Neural cell (in vitro differentiated cells): ENCODE data around the gene MCM7. TPM values are rescaled to one million over a fixed set of nuclear protein-coding genes. Genes with fewer than 3 reads are reported as not detected.
A peak's percentile ranks its signal among the peaks of the same experiment; 100 is the strongest.

Experiments used
- H2AFZ ChIP-seq: fragments of 200-600, 300-800 bp; sonication (generic), shearing (Covaris generic); 2 replicates; pipeline ENCODE4 v1.6.0; 2014; ENCODE audit warnings: low read depth, mild to moderate bottlenecking, antibody characterized with exemption, low read length, moderate library complexity
- H3F3A ChIP-seq: fragments of 200-600 bp; shearing (Covaris generic); 2 replicates; pipeline ENCODE4 v1.6.1; 2016; ENCODE audit warnings: mild to moderate bottlenecking, moderate library complexity, mixed read lengths, antibody characterized with exemption, low read length; ENCODE audit not compliant: insufficient read depth, poor library complexity, severe bottlenecking
- H3K27ac ChIP-seq: fragments of 200-600, 300-800 bp; sonication (generic), shearing (Covaris generic); 2 replicates; pipeline ENCODE4 v1.5.1; 2014; ENCODE audit warnings: mild to moderate bottlenecking, low read length, moderate library complexity
- H3K27me3 ChIP-seq: fragments of 300-800, 200-600 bp; sonication (generic), shearing (Covaris generic); 2 replicates; pipeline ENCODE4 v1.6.0; 2014; ENCODE audit warnings: mild to moderate bottlenecking, low read depth, low read length, moderate library complexity; ENCODE audit not compliant: insufficient read depth
- H3K36me3 ChIP-seq: fragments of 300-800, 200-600 bp; sonication (generic), shearing (Covaris generic); 2 replicates; pipeline ENCODE4 v1.5.1; 2014; ENCODE audit warnings: mild to moderate bottlenecking, antibody characterized with exemption, low read length, moderate library complexity; ENCODE audit not compliant: insufficient read depth
- H3K4me2 ChIP-seq: fragments of 300-800, 200-600 bp; sonication (generic), shearing (Covaris generic); 2 replicates; pipeline ENCODE4 v1.6.0; 2014; ENCODE audit warnings: mild to moderate bottlenecking, low read length
- H3K4me3 ChIP-seq: fragments of 300-800, 200-600 bp; sonication (generic), shearing (Covaris generic); 2 replicates; pipeline ENCODE4 v1.5.1; 2014; ENCODE audit warnings: mild to moderate bottlenecking, low read length, moderate library complexity
- H3K79me2 ChIP-seq: fragments of 200-600 bp; shearing (Covaris generic); replicated peaks from 2 replicates; pipeline ENCODE4 v1.6.0; 2014; ENCODE audit warnings: mild to moderate bottlenecking, low read length, moderate library complexity; ENCODE audit not compliant: insufficient read depth
- H3K9ac ChIP-seq: fragments of 300-800, 200-600 bp; sonication (generic), shearing (Covaris generic); 2 replicates; pipeline ENCODE4 v1.6.1; 2016; ENCODE audit warnings: mild to moderate bottlenecking, low read length, mixed read lengths
- H3K9me2 ChIP-seq: fragments of 200-600 bp; shearing (Covaris generic); 2 replicates; pipeline ENCODE4 v1.6.1; 2016; ENCODE audit warnings: mild to moderate bottlenecking, low read length, mixed read lengths; ENCODE audit not compliant: insufficient read depth
- H3K9me3 ChIP-seq: fragments of 200-600, 300-800 bp; sonication (generic), shearing (Covaris generic); 2 replicates; pipeline ENCODE4 v1.6.1; 2016; ENCODE audit warnings: mild to moderate bottlenecking, mixed run types, low read length, moderate library complexity, mixed read lengths
- H4K20me1 ChIP-seq: fragments of 200-600 bp; shearing (Covaris generic); 2 replicates; pipeline ENCODE4 v1.6.1; 2016; ENCODE audit warnings: mild to moderate bottlenecking, mixed run types; ENCODE audit not compliant: insufficient read depth
- EP300 ChIP-seq: fragments of 450-650 bp; conservative IDR thresholded peaks from 2 replicates; pipeline ENCODE4 v1.6.1; 2014; ENCODE audit warnings: antibody characterized with exemption, mild to moderate bottlenecking, moderate library complexity; ENCODE audit not compliant: poor library complexity, severe bottlenecking
- EZH2 ChIP-seq: fragments of 200-600, 300-800 bp; shearing (Covaris generic), sonication (generic); IDR thresholded peaks from 2 replicates; pipeline ENCODE4 v1.6.1; 2014; ENCODE audit warnings: antibody characterized with exemption, low read length, borderline replicate concordance, mild to moderate bottlenecking; ENCODE audit not compliant: insufficient read depth, poor library complexity, severe bottlenecking
- MXI1 ChIP-seq: fragments of 450-650 bp; conservative IDR thresholded peaks from 2 replicates; pipeline ENCODE4 v1.6.1; 2014; ENCODE audit warnings: antibody characterized with exemption, mild to moderate bottlenecking; ENCODE audit not compliant: poor library complexity, severe bottlenecking
- POLR2AphosphoS5 ChIP-seq: IDR thresholded peaks from 2 replicates; pipeline ENCODE4 v1.6.1; 2012
- RAD21 ChIP-seq: fragments of 450-650 bp; conservative IDR thresholded peaks from 2 replicates; pipeline ENCODE4 v1.6.1; 2014; ENCODE audit warnings: antibody characterized with exemption, mild to moderate bottlenecking, moderate library complexity
- SMC3 ChIP-seq: fragments of 450-650 bp; conservative IDR thresholded peaks from 2 replicates; pipeline ENCODE4 v1.6.1; 2014; ENCODE audit warnings: antibody characterized with exemption, mild to moderate bottlenecking, moderate library complexity; ENCODE audit not compliant: poor library complexity
- polyA plus RNA-seq: library from polyadenylated mRNA; depleted of rRNA; stranded (reverse); fragments of >200 nt; gene quantifications from 2 replicates; pipeline ENCODE4 v1.2.3, GENCODE V29; 2014
- TF ChIP-seq, protein P1 (sequence below): IDR thresholded peaks from 2 replicates; pipeline ENCODE4 v1.6.1; 2012; ENCODE audit warnings: borderline replicate concordance
- TF ChIP-seq, protein P2 (sequence below): fragments of 450-650 bp; IDR thresholded peaks from 2 replicates; pipeline ENCODE4 v1.5.1; 2014; ENCODE audit warnings: antibody characterized with exemption, mild to moderate bottlenecking, moderate library complexity; ENCODE audit not compliant: poor library complexity, severe bottlenecking

The MCM7 gene
- polyA plus RNA-seq, 1 donor from 2014 or later: 146 TPM

DNA sequence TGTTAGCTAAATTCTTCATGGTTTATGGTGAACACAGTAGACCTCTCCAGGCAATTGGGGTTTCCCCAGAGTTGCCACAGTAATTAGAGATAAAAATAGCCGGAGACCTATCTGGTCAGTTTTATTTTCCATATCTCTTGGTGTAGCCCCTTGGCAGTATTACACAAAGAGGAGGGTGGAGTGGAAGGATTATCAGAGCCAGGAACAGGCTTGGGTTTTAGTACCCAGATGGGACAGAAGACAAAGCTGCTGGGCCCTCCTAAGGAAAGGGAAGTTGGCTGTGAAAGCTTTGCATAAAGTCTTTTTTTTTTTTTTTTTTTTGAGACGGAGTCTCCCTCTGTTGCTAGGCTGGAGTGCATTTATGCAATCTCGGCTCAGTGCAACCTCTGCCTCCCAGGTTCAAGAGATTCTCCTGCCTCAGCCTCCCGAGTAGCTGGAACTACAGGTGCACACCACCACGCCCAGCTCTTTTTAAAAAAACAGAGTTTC lies 41.9 kb downstream of the MCM7 start:
- peaks cover 9% of the 10 kb centered on the region for H3K36me3 ChIP-seq
- no peaks in the 10 kb centered on the region for H3K79me2 ChIP-seq
- no peak overlapping the region for H3K9ac ChIP-seq
- H3F3A ChIP-seq: no peaks in the 10 kb centered on the region
- no peaks in the 10 kb centered on the region for H3K9me2 ChIP-seq
- H3K27ac ChIP-seq: no peak overlapping the region
- no peak overlapping the region for H3K4me3 ChIP-seq
- H4K20me1 ChIP-seq: no peaks in the 10 kb centered on the region
- no peak overlapping the region for H3K4me2 ChIP-seq
- TF ChIP-seq EP300: no peak
- no peak for TF ChIP-seq SMC3
- no peaks in the 10 kb centered on the region for H3K27me3 ChIP-seq
- no peaks in the 10 kb centered on the region for H3K9me3 ChIP-seq
- no peak overlapping the region for H2AFZ ChIP-seq

DNA sequence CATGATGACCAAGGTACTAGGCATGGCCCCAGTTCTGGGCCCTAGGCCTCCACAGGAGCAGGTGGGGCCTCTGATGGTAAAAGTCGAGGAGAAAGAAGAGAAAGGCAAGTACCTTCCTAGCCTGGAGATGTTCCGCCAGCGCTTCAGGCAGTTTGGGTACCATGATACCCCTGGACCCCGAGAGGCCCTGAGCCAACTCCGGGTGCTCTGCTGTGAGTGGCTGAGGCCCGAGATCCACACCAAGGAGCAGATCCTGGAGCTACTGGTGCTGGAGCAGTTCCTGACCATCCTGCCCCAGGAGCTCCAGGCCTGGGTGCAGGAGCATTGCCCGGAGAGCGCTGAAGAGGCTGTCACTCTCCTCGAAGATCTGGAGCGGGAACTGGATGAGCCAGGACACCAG lies 44.2 kb downstream of the MCM7 start:
- Histone ChIP-seq H3K27me3 (no peaks in the 10 kb centered on the region), H3K79me2 (peaks cover 4% of the 10 kb centered on the region), H3K9me3 (no peaks in the 10 kb centered on the region), H3K27ac (no peak overlapping the region), H3K36me3 (peaks cover 9% of the 10 kb centered on the region), H3K9ac (no peak overlapping the region), H3K9me2 (no peaks in the 10 kb centered on the region), H2AFZ (no peak overlapping the region), H3F3A (no peaks in the 10 kb centered on the region), H4K20me1 (no peaks in the 10 kb centered on the region), H3K4me2 (no peak overlapping the region), H3K4me3 (no peak overlapping the region)
- TF ChIP-seq, protein P1, sequence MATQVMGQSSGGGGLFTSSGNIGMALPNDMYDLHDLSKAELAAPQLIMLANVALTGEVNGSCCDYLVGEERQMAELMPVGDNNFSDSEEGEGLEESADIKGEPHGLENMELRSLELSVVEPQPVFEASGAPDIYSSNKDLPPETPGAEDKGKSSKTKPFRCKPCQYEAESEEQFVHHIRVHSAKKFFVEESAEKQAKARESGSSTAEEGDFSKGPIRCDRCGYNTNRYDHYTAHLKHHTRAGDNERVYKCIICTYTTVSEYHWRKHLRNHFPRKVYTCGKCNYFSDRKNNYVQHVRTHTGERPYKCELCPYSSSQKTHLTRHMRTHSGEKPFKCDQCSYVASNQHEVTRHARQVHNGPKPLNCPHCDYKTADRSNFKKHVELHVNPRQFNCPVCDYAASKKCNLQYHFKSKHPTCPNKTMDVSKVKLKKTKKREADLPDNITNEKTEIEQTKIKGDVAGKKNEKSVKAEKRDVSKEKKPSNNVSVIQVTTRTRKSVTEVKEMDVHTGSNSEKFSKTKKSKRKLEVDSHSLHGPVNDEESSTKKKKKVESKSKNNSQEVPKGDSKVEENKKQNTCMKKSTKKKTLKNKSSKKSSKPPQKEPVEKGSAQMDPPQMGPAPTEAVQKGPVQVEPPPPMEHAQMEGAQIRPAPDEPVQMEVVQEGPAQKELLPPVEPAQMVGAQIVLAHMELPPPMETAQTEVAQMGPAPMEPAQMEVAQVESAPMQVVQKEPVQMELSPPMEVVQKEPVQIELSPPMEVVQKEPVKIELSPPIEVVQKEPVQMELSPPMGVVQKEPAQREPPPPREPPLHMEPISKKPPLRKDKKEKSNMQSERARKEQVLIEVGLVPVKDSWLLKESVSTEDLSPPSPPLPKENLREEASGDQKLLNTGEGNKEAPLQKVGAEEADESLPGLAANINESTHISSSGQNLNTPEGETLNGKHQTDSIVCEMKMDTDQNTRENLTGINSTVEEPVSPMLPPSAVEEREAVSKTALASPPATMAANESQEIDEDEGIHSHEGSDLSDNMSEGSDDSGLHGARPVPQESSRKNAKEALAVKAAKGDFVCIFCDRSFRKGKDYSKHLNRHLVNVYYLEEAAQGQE: no peak
- TF ChIP-seq EZH2 (no peak), MXI1 (no peak)
- TF ChIP-seq, protein P2, sequence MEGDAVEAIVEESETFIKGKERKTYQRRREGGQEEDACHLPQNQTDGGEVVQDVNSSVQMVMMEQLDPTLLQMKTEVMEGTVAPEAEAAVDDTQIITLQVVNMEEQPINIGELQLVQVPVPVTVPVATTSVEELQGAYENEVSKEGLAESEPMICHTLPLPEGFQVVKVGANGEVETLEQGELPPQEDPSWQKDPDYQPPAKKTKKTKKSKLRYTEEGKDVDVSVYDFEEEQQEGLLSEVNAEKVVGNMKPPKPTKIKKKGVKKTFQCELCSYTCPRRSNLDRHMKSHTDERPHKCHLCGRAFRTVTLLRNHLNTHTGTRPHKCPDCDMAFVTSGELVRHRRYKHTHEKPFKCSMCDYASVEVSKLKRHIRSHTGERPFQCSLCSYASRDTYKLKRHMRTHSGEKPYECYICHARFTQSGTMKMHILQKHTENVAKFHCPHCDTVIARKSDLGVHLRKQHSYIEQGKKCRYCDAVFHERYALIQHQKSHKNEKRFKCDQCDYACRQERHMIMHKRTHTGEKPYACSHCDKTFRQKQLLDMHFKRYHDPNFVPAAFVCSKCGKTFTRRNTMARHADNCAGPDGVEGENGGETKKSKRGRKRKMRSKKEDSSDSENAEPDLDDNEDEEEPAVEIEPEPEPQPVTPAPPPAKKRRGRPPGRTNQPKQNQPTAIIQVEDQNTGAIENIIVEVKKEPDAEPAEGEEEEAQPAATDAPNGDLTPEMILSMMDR: no peak

DNA sequence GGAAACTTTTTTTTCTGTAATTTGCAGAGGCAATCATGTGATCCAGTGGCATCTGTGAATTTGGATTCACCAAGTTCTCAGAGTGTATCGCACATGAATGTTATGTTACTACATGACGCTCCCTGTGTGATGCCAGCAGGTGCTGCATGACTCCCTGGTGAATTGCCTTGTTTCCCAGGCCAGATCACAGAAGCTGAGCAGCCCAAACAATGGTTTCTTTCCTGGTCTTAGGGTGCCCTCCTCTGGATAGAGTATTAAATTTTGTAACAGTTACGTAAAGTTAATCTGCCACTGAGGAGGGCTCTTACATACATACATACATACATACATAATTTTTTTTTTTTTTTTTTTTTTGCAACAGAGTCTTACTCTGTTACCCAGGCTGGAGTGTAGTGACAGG lies 48.0 kb downstream of the MCM7 start:
- Histone ChIP-seq H3K9ac (no peak overlapping the region), H3K79me2 (peaks cover 17% of the 10 kb centered on the region), H3K27me3 (no peaks in the 10 kb centered on the region), H3K27ac (no peak overlapping the region), H3K9me2 (no peaks in the 10 kb centered on the region), H3K4me3 (no peak overlapping the region), H4K20me1 (no peaks in the 10 kb centered on the region), H3K4me2 (no peak overlapping the region), H2AFZ (no peak overlapping the region), H3K9me3 (no peaks in the 10 kb centered on the region), H3F3A (no peaks in the 10 kb centered on the region), H3K36me3 (peaks cover 7% of the 10 kb centered on the region)
- no peak for TF ChIP-seq SMC3
- no peak for TF ChIP-seq EP300
- TF ChIP-seq RAD21: peak; percentile 25
- TF ChIP-seq, protein P2: peak; percentile 32
- TF ChIP-seq MXI1: no peak
- TF ChIP-seq POLR2AphosphoS5: no peak
- no peak for TF ChIP-seq EZH2
